HG03432 (cell line): ENCODE data around the gene SH3BP5L.
A peak's percentile ranks its signal among the peaks of the same experiment; 100 is the strongest.

ENCODE experiments used
- ATAC-seq: cut with Tn5 transposase; IDR thresholded peaks from one replicate; pipeline ENCODE4 v1.9.1; 2021; ENCODE audit warnings: mild to moderate bottlenecking, moderate library complexity; ENCODE audit not compliant: unreplicated experiment

Gene SH3BP5L

GRCh38 chr1:248825909-248826760 is at the start of gene SH3BP5L:
Gene SH3BP5L, minus strand, starts transcription at chr1:248825915. Its CDS starts 980 bp downstream, at chr1:248824935.
- peak; percentile 93 for ATAC-seq

- ATAC-seq = peak; percentile 70
These were observed 48.3 kb upstream of the SH3BP5L start for GRCh38 chr1:248873993-248874533.

DNA sequence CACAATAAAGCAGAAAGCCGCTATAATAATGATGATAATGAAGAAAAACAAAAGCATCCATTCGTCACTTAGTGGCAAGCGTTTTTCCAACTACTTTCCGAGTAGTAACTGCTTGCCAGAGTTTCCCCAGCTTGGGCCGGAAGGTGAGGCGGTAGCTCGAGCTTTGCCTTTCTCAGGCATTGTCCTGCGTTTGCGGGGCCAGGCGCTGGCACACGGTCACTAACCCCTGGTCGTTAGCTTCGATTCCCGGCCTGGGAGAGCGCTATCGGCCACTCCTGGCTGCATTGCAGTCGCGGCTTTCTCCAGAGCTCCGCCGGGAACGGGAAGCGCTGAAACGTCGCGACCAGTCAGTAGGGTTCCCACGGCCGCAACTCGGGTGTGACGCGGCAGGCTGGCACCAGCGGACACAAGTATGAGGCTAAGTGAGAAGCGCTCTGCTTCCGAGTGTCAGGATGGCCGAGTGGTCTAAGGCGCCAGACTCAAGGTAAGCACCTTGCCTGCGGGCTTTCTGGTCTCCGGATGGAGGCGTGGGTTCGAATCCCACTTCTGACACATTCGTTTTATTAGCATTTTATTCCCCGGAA is 47.8 kb upstream of the SH3BP5L start:
- ATAC-seq = peak; percentile 79

DNA sequence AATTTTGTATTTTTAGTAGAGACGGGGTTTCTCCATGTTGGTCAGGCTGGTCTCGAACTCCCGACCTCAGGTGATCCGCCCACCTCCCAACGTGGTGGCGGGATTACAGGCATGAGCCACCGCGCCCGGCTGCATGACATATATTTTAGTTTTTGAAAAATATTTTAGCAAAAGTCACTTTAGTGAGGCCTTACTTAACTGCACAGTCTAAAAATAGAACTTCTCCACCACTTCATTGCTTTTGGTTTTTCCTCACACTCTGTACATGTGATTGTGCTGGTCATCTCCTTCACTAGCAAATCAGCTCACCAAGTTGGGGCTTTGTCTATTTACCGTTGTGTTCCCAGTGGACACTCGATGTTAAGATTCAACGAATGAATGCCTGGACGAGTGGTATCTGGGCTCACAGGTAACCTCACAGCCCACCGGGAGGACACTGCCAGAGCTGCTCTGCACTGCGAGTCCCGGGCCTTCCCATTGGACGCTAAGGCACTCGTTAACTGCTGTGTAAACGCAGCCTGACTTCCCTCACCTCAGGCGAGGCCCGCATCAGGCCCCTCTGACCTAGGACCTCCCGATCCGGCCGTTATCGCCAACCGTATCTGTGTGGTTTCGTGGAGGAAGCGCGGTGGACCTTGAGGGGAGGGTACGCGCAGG is 47.2 kb upstream of the SH3BP5L start:
- peak; percentile 49 for ATAC-seq

DNA sequence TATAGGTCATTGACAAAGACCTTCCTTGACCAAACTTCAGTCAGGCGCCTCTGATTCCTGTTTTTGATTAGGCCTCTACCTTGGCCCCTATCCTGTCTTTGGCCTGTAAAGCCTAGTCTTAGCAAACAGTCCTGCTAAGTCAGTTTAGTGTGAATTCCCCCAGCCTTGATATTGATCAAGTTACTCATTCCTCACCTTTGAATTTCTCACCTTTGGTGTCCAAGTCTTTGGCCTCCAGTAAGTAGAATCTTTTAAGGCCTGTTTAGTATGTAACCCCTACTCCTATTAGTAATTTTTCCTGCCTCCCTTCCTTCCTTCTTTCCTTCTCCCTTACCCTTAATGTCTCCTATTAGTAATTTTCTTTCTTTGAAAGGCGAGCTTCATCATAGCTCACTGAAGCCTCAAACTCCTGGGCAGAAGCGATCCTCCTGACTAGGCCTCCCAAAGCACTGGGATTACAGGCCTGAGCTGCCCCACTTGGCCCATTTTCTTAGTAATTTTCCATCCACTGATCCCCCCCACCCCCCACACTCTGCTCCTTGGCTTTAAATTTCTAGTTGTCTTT is 46.2 kb upstream of the SH3BP5L start:
- no peak for ATAC-seq

DNA sequence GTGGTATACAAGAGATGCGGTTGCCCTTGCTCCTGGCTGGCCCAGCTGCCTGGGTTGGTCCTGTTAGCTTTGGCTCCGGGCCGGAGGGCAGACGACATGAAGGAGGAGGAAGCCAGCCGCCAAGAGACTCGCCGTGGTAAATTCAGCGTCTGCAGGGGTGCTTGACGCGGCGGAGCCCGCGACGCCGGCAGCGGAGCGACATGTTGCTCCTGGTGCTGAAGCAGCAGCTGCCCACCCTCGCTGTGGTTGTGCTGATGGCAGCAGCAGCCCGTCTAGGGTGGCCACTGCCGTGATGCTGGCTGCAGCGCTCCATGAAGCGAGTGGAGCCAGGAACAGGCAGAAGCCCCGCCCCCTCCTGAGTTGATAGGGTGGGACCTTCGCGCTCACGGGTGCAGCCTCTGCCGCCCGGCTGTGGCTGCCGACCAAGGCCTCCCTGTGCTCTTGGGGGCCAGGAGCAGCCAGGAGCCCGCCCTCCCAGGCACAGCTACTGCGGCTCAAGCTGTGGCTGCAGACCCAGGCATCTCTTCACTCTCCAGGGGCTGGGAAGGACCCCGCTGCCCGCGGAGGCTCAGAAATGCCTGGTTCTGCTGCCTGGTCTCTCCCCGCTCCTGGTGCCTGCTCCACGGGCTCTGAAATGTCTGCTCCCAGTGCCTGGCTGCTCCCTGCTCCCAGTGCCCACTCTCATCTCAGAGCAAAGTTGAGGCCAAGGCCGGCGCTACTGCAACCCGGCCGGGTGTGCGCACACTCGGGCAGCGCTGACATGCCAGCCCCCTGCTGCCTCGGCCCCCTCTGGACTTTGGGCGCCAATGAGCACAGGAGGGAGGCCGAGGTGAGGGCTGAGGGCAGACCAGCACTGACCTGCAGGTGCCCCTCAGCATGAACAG is 37.5 kb upstream of the SH3BP5L start:
- ATAC-seq = peak; percentile 74

- peak; percentile 13 for ATAC-seq
These were observed 36.9 kb upstream of the SH3BP5L start for GRCh38 chr1:248862695-248862997.

- ATAC-seq = no peak
These were observed 35.9 kb upstream of the SH3BP5L start for GRCh38 chr1:248861616-248862015.

GRCh38 chr1:248860007-248860406 is 34.3 kb upstream of the SH3BP5L start:
- no peak for ATAC-seq

DNA sequence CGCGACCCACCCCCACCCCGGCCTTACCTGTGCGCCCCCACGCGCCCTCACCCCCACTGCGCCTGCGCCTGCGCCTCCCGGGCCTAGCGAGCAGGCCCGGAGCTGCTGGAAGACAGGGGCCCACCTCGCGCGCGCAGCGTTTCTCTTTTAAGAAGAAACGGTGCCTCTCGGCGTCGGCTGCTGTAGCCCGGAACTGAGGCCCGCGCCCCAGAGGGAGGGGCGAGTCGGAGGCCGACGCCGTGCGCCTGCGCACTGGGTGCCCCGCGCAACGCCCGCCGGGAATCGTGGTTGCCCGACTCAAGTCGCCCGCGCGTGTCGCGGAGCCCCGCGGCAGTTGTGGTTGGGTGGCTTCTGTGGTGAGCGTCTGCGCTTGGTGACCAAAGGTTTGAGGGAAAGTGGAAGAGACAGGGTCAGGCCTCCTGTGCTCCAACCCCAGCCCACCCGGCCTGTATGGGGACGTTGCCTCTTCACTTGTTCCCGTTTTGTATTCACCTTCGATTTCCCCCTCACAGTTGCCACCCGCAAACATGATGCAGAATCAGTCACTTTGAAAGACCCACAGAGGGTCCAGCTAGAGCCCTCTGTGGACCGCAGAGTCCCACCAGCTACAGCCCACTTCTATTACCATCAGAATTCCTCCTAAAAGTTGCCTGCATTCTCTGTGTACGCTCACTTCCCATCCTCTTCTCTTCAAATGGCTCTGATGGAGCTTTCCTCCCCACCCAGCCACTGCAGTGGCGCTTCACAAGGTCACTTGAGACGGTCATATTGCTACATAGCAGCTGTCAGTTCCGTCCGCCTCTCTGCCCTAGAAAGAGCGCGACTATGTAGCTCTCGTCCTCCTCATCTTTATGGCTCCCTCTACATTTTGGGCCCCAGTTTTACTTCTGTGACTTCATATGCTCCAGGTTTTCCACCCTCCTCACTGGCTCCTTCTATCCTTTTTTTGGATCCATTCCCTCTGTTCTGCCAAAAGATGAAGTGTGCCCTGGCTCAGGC is 33.5 kb upstream of the SH3BP5L start, which contains the start of gene ZNF692:
Gene ZNF692, minus strand, starts transcription at position 195 of the 999 bp plus-strand sequence. CDS start 776 bp downstream, outside the sequence.
- ATAC-seq = peak; percentile 78

DNA sequence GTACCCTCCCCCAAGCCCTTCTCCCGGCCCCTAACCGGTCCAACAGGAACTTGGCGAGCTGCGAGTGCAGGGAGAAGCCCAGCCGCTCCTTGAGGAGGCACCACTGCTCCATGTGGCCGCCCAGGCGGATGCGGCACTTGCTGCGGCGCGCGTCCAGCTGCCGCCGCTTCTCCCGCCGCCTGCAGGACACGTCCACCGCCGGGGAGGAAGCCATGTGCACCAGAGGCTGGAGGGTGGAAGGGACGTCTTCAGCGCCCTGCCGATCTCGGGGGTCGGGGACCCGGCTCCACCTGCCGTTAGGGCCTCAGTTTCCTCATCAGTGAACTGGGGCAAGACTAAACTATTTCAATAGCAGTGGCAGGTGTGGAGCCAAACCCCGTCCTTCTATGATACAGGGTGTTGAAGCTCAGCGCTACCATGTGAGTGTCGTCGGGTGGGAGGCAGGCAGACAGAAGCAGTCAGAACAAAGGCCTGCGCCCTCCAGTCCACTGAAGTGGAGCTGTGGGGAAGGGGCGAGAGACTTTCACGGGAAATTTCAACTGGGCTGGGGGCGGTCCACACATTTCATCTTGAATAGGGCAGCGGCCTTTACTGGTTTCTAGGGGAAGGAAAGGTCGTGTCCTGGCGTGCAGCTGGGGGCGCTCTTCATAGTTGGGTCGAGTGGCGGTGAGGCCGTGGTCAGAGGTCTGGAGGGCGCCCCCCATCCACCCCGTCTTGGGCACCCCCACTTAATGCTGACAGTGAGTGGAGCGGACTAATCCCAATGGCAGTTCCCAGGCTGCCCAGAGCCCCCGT is 32.6 kb upstream of the SH3BP5L start:
- ATAC-seq = peak; percentile 44

DNA sequence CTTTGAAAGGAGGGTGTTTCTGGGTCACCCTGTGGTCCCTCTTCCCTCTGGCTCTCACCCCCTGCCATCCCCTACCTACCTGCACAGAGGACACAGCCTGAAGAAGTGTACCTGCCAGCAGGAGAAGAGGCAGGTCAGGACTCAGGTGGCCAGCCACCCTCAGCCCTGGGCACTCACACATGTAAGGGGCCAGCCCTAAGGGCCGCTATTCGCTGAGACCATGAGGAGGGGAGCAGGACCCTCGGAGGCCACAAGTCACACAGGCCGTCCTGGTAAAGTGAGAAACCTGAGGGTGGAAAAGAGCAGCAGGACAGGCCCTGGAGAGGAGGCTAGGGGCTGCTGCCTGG is 32.0 kb upstream of the SH3BP5L start:
- peak; percentile 1 for ATAC-seq

DNA sequence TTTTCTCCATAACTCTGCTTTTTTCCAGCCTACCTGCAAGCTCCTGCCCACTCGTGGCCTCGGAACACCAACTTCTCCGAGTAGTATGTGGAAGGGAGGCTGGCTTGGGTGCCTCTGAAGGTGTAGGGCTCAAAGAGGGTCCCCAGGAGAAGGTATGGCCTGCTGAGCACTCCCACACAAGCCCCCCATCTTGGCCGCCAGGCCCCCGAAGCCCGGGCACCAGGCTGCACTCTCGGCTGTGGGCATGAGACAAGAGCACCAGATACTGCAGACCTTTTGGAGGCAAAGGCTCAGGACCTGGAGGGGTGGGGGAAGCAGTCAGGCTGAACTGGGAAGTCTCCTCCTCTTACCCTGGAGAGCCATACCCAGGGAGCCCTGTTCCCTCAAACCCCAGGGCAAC is 31.5 kb upstream of the SH3BP5L start:
- no peak for ATAC-seq

GRCh38 chr1:248856176-248856575 is 30.5 kb upstream of the SH3BP5L start:
- no peak for ATAC-seq

DNA sequence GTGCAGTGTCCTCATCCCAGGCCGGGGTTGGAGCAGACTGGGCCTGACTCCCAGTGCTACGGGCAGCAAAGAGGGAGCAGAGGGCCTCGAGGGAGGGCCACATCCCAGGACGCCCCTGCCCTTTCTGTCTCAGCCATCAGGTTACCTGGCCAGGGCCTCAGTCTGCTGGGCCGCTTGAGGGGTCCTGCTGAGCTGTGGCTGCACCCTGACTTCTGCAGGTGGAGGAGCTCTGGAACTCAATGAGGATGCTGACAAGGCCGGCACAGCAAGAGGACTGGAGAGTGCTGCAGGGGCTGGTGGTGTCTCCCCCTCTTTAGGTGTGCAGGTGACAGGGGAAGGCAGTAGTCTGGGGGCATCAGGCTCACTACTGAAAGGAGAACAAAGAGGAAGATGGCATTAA is 29.9 kb upstream of the SH3BP5L start:
- ATAC-seq = no peak

- ATAC-seq = no peak
These were observed 28.1 kb upstream of the SH3BP5L start for GRCh38 chr1:248853663-248854375.

DNA sequence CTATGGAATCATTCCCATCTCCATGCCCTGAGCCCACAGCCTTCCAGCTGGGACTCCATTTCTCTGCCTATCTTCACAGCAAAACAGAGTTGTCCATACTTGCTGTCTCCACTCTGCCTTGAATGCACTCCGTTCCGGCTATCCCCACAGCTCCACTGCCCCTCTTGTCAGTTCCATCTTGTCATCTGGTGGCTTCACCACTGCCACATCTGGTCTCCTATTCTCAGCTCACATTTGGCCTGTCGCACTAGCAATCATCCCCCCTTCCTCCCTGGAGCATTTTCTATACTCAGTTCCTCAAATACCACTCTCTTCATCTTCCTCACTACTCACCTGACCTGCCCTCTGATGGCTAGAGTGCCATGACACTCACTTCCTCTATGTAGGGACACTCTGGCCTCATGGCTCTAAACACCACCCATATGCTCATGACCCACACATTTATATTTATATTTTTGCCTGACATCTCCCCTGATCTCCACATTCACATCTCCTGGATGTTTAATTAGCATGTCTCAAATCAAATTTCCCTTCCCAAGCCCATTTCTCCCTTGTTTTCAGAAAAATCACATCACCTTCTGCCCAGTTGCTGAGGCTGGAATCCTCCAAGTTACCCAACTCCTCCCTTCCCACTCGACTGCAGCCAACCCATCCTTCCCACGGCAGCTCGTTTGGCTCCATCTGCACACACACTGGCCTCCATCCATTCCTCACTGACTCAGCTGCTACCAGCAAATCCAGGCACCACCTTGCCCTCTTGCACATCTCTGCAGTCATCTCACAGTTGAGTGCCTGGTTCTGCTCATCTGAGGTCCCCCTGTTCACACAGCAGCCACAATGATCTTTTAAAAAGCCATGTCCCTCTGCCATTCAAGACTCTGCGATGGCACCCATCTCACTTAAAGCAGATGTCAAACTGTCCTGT is 27.0 kb upstream of the SH3BP5L start:
- no peak for ATAC-seq
